A549 (cell line): ENCODE measurements around the gene NPC1L1. TPM values are rescaled to one million over a fixed set of nuclear protein-coding genes. Genes with fewer than 3 reads are reported as not detected.

ENCODE experiments used
- ATAC-seq, 2 experiments: fragments of 200-7000 bp in 1 of 2; fragments of >200 bp in 1 of 2; cut with Nextera tagmentation in 1 of 2; cut with Tn5 transposase in 1 of 2; 3 replicates each; pipeline versions ENCODE4 v1.8.0 to v1.9.1; 2018 to 2020; ENCODE audit warnings: mild to moderate bottlenecking in 1 of 2, moderate library complexity in 1 of 2
- CTCF ChIA-PET: fragments of 300-600 bp; sonication (Branson Sonifier 250); formaldehyde crosslinking; extraction: SDS; loops from one replicate; lab custom pipeline; 2021; ENCODE audit warnings: antibody characterized with exemption, inconsistent platforms; lab: Yijun Ruan, JAX
- POLR2A ChIA-PET: fragments of 350-600 bp; formaldehyde crosslinking; extraction: SDS; loops from one replicate; lab custom pipeline; 2021; ENCODE audit warnings: antibody characterized with exemption, inconsistent platforms; lab: Yijun Ruan, JAX
- DNase-seq, 2 experiments: peaks; one replicate each; pipeline versions ENCODE4 v3.0.0 to v3.0.0-alpha.2; 2011 to 2016; ENCODE audit warnings: low read depth in 1 of 2, low spot score in 1 of 2
- FAIRE-seq: peaks from 2 replicates; lab custom pipeline; 2011; peaks lifted over from hg19 to GRCh38; lab: Jason Lieb, UNC
- H3K27ac ChIP-seq, 2 experiments: fragments of >200 bp; sonication (Bioruptor Twin); formaldehyde crosslinking; 3 replicates each; pipeline ENCODE4 v1.5.1; 2016 to 2017
- H3K4me1 ChIP-seq: fragments of >200 bp; sonication (Bioruptor Twin); formaldehyde crosslinking; 3 replicates; pipeline ENCODE4 v1.6.1; 2016
- H3K4me2 ChIP-seq: fragments of >200 bp; sonication (Bioruptor Twin); formaldehyde crosslinking; 3 replicates; pipeline ENCODE4 v1.6.1; 2016
- H3K4me3 ChIP-seq: fragments of >200 bp; sonication (Bioruptor Twin); formaldehyde crosslinking; 3 replicates; pipeline ENCODE4 v1.5.1; 2016
- H3K9me3 ChIP-seq: fragments of >200 bp; sonication (Bioruptor Twin); formaldehyde crosslinking; 3 replicates; pipeline ENCODE4 v1.6.1; 2016
- BCL3 ChIP-seq: fragments of >200 bp; sonication (Bioruptor Twin); formaldehyde crosslinking; IDR thresholded peaks from 3 replicates; pipeline ENCODE4 v1.6.1; 2016
- CBX2 ChIP-seq: fragments of 200-600 bp; sonication (generic); IDR thresholded peaks from 2 replicates; pipeline ENCODE4 v1.6.1; 2016; ENCODE audit warnings: low read depth, mild to moderate bottlenecking, borderline replicate concordance
- CEBPB ChIP-seq, 2 experiments: fragments of >200 bp in 1 of 2; sonication (Bioruptor Twin) in 1 of 2; formaldehyde crosslinking in 1 of 2; IDR thresholded peaks; 2 replicates each; pipeline ENCODE4 v1.6.1; 2012 to 2016
- CHD2 ChIP-seq: fragments of 150-350 bp; IDR thresholded peaks from 2 replicates; pipeline ENCODE4 v1.6.1; 2014; ENCODE audit warnings: low read length; ENCODE audit not compliant: partially characterized antibody
- CHD4 ChIP-seq: fragments of 200-600 bp; sonication (generic); IDR thresholded peaks from 2 replicates; pipeline ENCODE4 v1.6.1; 2016; ENCODE audit warnings: antibody characterized with exemption, mild to moderate bottlenecking, borderline replicate concordance
- E2F6 ChIP-seq: IDR thresholded peaks from 2 replicates; pipeline ENCODE4 v1.6.1; 2012; ENCODE audit warnings: low read depth, borderline replicate concordance
- EHF ChIP-seq: fragments of 250-450 bp; sonication (Bioruptor Pico); IDR thresholded peaks from 2 replicates; pipeline ENCODE4 v1.5.0; 2020; ENCODE audit warnings: mild to moderate bottlenecking
- EHMT2 ChIP-seq: fragments of 200-600 bp; sonication (generic); IDR thresholded peaks from 2 replicates; pipeline ENCODE4 v1.6.1; 2016; ENCODE audit warnings: antibody characterized with exemption, low read depth, mild to moderate bottlenecking, moderate library complexity
- ESRRA ChIP-seq: fragments of 150-350 bp; IDR thresholded peaks from 2 replicates; pipeline ENCODE4 v1.6.1; 2014; ENCODE audit warnings: mild to moderate bottlenecking, low read length, borderline replicate concordance
- FOXS1 ChIP-seq: fragments of 250-450 bp; sonication (Bioruptor Pico); IDR thresholded peaks from 2 replicates; pipeline ENCODE4 v1.5.0; 2020; ENCODE audit warnings: mild to moderate bottlenecking, moderate library complexity
- HDAC2 ChIP-seq: fragments of 200-600 bp; sonication (generic); IDR thresholded peaks from 2 replicates; pipeline ENCODE4 v1.6.1; 2016
- HES2 ChIP-seq: fragments of >200 bp; sonication (Bioruptor Twin); formaldehyde crosslinking; IDR thresholded peaks from 2 replicates; pipeline ENCODE4 v1.6.1; 2016
- HEYL ChIP-seq: fragments of 250-450 bp; sonication (Bioruptor Pico); IDR thresholded peaks from 2 replicates; pipeline ENCODE4 v1.8.0; 2021; ENCODE audit warnings: mild to moderate bottlenecking, moderate library complexity
- HMGXB4 ChIP-seq: fragments of 250-450 bp; sonication (Bioruptor Pico); IDR thresholded peaks from 2 replicates; pipeline ENCODE4 v1.5.0; 2021; ENCODE audit warnings: mild to moderate bottlenecking, moderate library complexity, borderline replicate concordance
- HOXB13 ChIP-seq: fragments of 250-450 bp; sonication (Bioruptor Pico); IDR thresholded peaks from 2 replicates; pipeline ENCODE4 v1.5.0; 2020; ENCODE audit warnings: low read depth, mild to moderate bottlenecking, moderate library complexity
- HOXB5 ChIP-seq: fragments of 250-450 bp; sonication (Bioruptor Pico); IDR thresholded peaks from 2 replicates; pipeline ENCODE4 v1.5.0; 2020; ENCODE audit warnings: mild to moderate bottlenecking, moderate library complexity
- MAFK ChIP-seq: fragments of 450-650 bp; IDR thresholded peaks from 2 replicates; pipeline ENCODE4 v1.6.1; 2014; ENCODE audit not compliant: partially characterized antibody
- MAZ ChIP-seq: fragments of 150-350 bp; IDR thresholded peaks from 2 replicates; pipeline ENCODE4 v1.6.1; 2014; ENCODE audit warnings: antibody characterized with exemption, low read depth, low read length, borderline replicate concordance
- NFE2L2 ChIP-seq: fragments of 150-350 bp; conservative IDR thresholded peaks from 2 replicates; pipeline ENCODE4 v1.6.1; 2014; ENCODE audit warnings: low read length
- NR3C1 ChIP-seq: fragments of >200 bp; sonication (Bioruptor Twin); formaldehyde crosslinking; IDR thresholded peaks from 3 replicates; pipeline ENCODE4 v1.6.1; 2017
- PBX3 ChIP-seq: IDR thresholded peaks from 2 replicates; pipeline ENCODE4 v1.6.1; 2012
- PHF8 ChIP-seq: fragments of 200-600 bp; sonication (generic); IDR thresholded peaks from 2 replicates; pipeline ENCODE4 v1.6.1; 2016; ENCODE audit warnings: low read depth, mild to moderate bottlenecking, antibody characterized with exemption, moderate library complexity, borderline replicate concordance
- POLR2AphosphoS2 ChIP-seq: conservative IDR thresholded peaks from 2 replicates; pipeline ENCODE4 v1.6.1; 2012; ENCODE audit warnings: low read length, improper control_type of control experiment, inconsistent platforms
- RARB ChIP-seq: fragments of 250-450 bp; sonication (Bioruptor Pico); IDR thresholded peaks from 2 replicates; pipeline ENCODE4 v1.8.0; 2021; ENCODE audit warnings: mild to moderate bottlenecking, moderate library complexity
- RCOR1 ChIP-seq: fragments of 150-350 bp; IDR thresholded peaks from 2 replicates; pipeline ENCODE4 v1.6.1; 2014; ENCODE audit warnings: antibody characterized with exemption, low read length, low read depth
- RFX5 ChIP-seq: fragments of 450-650 bp; IDR thresholded peaks from 2 replicates; pipeline ENCODE4 v1.7.1; 2014; ENCODE audit warnings: antibody characterized with exemption, mild to moderate bottlenecking, moderate library complexity
- ZC3H11A ChIP-seq: fragments of 450-650 bp; IDR thresholded peaks from 2 replicates; pipeline ENCODE4 v1.6.1; 2014; ENCODE audit warnings: antibody characterized with exemption, mild to moderate bottlenecking
- ZNF302 ChIP-seq: fragments of 250-450 bp; sonication (Bioruptor Pico); IDR thresholded peaks from 2 replicates; pipeline ENCODE4 v1.9.0; 2021; ENCODE audit warnings: inconsistent platforms, mild to moderate bottlenecking, moderate library complexity
- ZSCAN20 ChIP-seq: fragments of 250-450 bp; sonication (Bioruptor Pico); IDR thresholded peaks from 2 replicates; pipeline ENCODE4 v1.8.0; 2022; ENCODE audit warnings: mild to moderate bottlenecking, moderate library complexity
- WGBS: methylation state at CpG from one replicate; pipeline ENCODE4 v1.1.6; 2017; ENCODE audit errors: missing lambda C conversion rate; 5-methylcytosine and 5-hydroxymethylcytosine counted together
- polyA plus RNA-seq, 4 experiments: library from polyadenylated mRNA; depleted of rRNA in 3 of 4; stranded (reverse); fragments of >200 nt; fragmentation: RNase III in 1 of 4; extraction: RNeasy Plus Mini Kit Qiagen cat#74134 plus additional on column Dnase treatment in 1 of 4; gene quantifications; 2 replicates in 3 of 4; 3 replicates in 1 of 4; pipeline ENCODE4 v1.2.3, GENCODE V29; 2011 to 2017

Gene NPC1L1
- polyA plus RNA-seq, 2 of the 4 experiments (the other 2 are of a cell fraction) = 0.04 to 0.06 TPM

- TF ChIP-seq RCOR1 (no peak), PHF8 (no peak), ZSCAN20 (CRISPR knock-in tag) (no peak), EHMT2 (no peak), E2F6 (no peak), CEBPB (IDR thresholded peaks at IDR 0.05) (no peak), FOXS1 (no peak), RFX5 (no peak), BCL3 (no peak), MAZ (no peak), RARB (CRISPR knock-in tag) (no peak), CHD4 (no peak), PBX3 (no peak), HOXB13 (CRISPR knock-in tag) (no peak), NR3C1 (no peak), EHF (CRISPR knock-in tag) (no peak), HEYL (CRISPR knock-in tag) (no peak)
- DNase-seq (no peak), ATAC-seq (peak; percentile 30 to 33; a peak in 1 of 6 replicates), FAIRE-seq (no peak)
- Histone ChIP-seq H3K27ac (no peak overlapping the region), H3K4me1 (no peaks in the 10 kb centered on the region), H3K9me3 (peaks cover 15% of the 10 kb centered on the region), H3K4me3 (no peak overlapping the region), H3K4me2 (no peak overlapping the region)
- WGBS = 49% methylated on average over 15 of the region's 15 CpGs
- POLR2A ChIA-PET = no interaction called here
- CTCF ChIA-PET = interaction anchor here (0.5 to 1.9 kb wide), 2 partner anchors 39 to 44 kb away, joined by 3 to 7 read pairs; no protein-coding TSS in a partner anchor
Observed at GRCh38 chr7:44521347-44522095, 19.6 kb downstream of the NPC1L1 start.

GRCh38 chr7:44520574-44520973, 20.6 kb downstream of the NPC1L1 start:
- Histone ChIP-seq H3K4me2 (no peak overlapping the region), H3K27ac (no peak overlapping the region)
- no peak for TF ChIP-seq ESRRA
- TF ChIP-seq RARB (CRISPR knock-in tag) = no peak
- TF ChIP-seq NFE2L2 = no peak
- TF ChIP-seq PBX3 = no peak
- no peak for TF ChIP-seq PHF8
- no peak for TF ChIP-seq E2F6
- TF ChIP-seq MAFK = no peak
- no peak for TF ChIP-seq POLR2AphosphoS2
- TF ChIP-seq CBX2 = no peak
- TF ChIP-seq ZNF302 (CRISPR knock-in tag) = no peak
- no peak for TF ChIP-seq ZSCAN20 (CRISPR knock-in tag)
- no peak for TF ChIP-seq ZC3H11A
- TF ChIP-seq HES2 = no peak
- TF ChIP-seq CHD2 = no peak
- no peak for TF ChIP-seq HDAC2
- no peak for TF ChIP-seq HMGXB4 (CRISPR knock-in tag)
- TF ChIP-seq HOXB5 (CRISPR knock-in tag) = no peak
- TF ChIP-seq, all 56 proteins: peak for 0
- DNase-seq (no peak), FAIRE-seq (no peak), ATAC-seq (peak; percentile 27 to 28; a peak in 1 of 6 replicates)
- H3K9me3 ChIP-seq = peaks cover 12% of the 10 kb centered on the region
- ChIA-PET CTCF (interaction anchor here (1.9 kb wide), 1 partner anchor 45 kb away, joined by 7 read pairs; no protein-coding TSS in a partner anchor), POLR2A (no interaction called here)
- H3K4me3 ChIP-seq = no peak overlapping the region
- 79% methylated on average over 5 of the region's 5 CpGs for WGBS
- no peaks in the 10 kb centered on the region for H3K4me1 ChIP-seq
